HepG2 (cell line): ENCODE data around the gene GCM1. TPM values are rescaled to one million over a fixed set of nuclear protein-coding genes. Genes with fewer than 3 reads are reported as not detected.

Experiments
- CERS6 ChIP-seq: sonication (generic); formaldehyde crosslinking; IDR thresholded peaks from 2 replicates; pipeline ENCODE4 v1.5.0; 2020; ENCODE audit warnings: missing genetic modification reagents
- DMAP1 ChIP-seq: IDR thresholded peaks from 2 replicates; pipeline ENCODE4 v1.6.1; 2016
- EEA1 ChIP-seq: sonication (generic); formaldehyde crosslinking; IDR thresholded peaks from 2 replicates; pipeline ENCODE4 v1.5.1; 2020; ENCODE audit warnings: mild to moderate bottlenecking, missing genetic modification reagents, borderline replicate concordance
- IRX3 ChIP-seq: sonication (generic); formaldehyde crosslinking; IDR thresholded peaks from 2 replicates; pipeline ENCODE4 v1.8.1; 2023; ENCODE audit warnings: mild to moderate bottlenecking, low read depth, missing genetic modification reagents, borderline replicate concordance
- KLF13 ChIP-seq: sonication (generic); formaldehyde crosslinking; IDR thresholded peaks from 2 replicates; pipeline ENCODE4 v1.4.0; 2020; ENCODE audit warnings: mild to moderate bottlenecking, missing genetic modification reagents
- NR2F1 ChIP-seq, 2 experiments: fragments of 450-650 bp in 1 of 2; formaldehyde crosslinking in 1 of 2; IDR thresholded peaks; 2 replicates each; pipeline versions ENCODE4 v1.5.0 to v1.6.1; 2016 to 2020; ENCODE audit warnings: mild to moderate bottlenecking in 1 of 2, missing compliant biosample characterization in 1 of 2, missing genetic modification reagents in 1 of 2, moderate library complexity in 1 of 2
- REPIN1 ChIP-seq: sonication (generic); formaldehyde crosslinking; IDR thresholded peaks from 2 replicates; pipeline ENCODE4 v1.8.0; 2022; ENCODE audit warnings: missing genetic modification reagents, low read depth, mild to moderate bottlenecking, borderline replicate concordance
- SRSF4 ChIP-seq: fragments of 200-400 bp; formaldehyde crosslinking; IDR thresholded peaks from one replicate; pipeline ENCODE4 v1.6.1; 2018; ENCODE audit warnings: mild to moderate bottlenecking, low read depth, low read length, moderate library complexity; ENCODE audit not compliant: poor library complexity, severe bottlenecking
- SSRP1 ChIP-seq: IDR thresholded peaks from 2 replicates; pipeline ENCODE4 v1.6.1; 2016; ENCODE audit warnings: control low read depth
- ZBTB40 ChIP-seq, 2 experiments: fragments of 450-650 bp in 1 of 2; sonication (generic) in 1 of 2; formaldehyde crosslinking in 1 of 2; IDR thresholded peaks; 2 replicates each; pipeline versions ENCODE4 v1.6.1 to v1.8.0; 2016 to 2022; ENCODE audit warnings: antibody characterized with exemption in 1 of 2, mild to moderate bottlenecking in 1 of 2, missing genetic modification reagents in 1 of 2
- ZNF138 ChIP-seq: sonication (generic); formaldehyde crosslinking; IDR thresholded peaks from 2 replicates; pipeline ENCODE4 v1.5.0; 2020; ENCODE audit warnings: mild to moderate bottlenecking, low read depth, missing genetic modification reagents
- ZNF510 ChIP-seq: sonication (generic); formaldehyde crosslinking; IDR thresholded peaks from 2 replicates; pipeline ENCODE4 v1.4.0; 2020; ENCODE audit warnings: low read depth, mild to moderate bottlenecking, missing genetic modification reagents
- ZNF7 ChIP-seq: IDR thresholded peaks from 2 replicates; pipeline ENCODE4 v1.6.1; 2016; ENCODE audit warnings: missing biosample characterization, missing genetic modification reagents
- ZNF703 ChIP-seq: sonication (generic); formaldehyde crosslinking; IDR thresholded peaks from 2 replicates; pipeline ENCODE4 v1.5.1; 2020; ENCODE audit warnings: missing genetic modification reagents, mild to moderate bottlenecking, moderate library complexity, borderline replicate concordance
- ZSCAN25 ChIP-seq: sonication (generic); formaldehyde crosslinking; IDR thresholded peaks from 2 replicates; pipeline ENCODE4 v1.8.0; 2022; ENCODE audit warnings: mild to moderate bottlenecking, missing genetic modification reagents
- polyA plus RNA-seq, 8 experiments: library from polyadenylated mRNA; depleted of rRNA in 3 of 8; stranded (reverse) in 7 of 8; unstranded in 1 of 8; fragments of >200 nt; fragmentation: Illumina TruSeq in 4 of 8; extraction: Trizol in 4 of 8; gene quantifications; 2 replicates each; pipeline versions ENCODE4 v1.2.1 to v1.2.3, GENCODE V29; 2011 to 2016; ENCODE audit warnings: low read depth in 4 of 8, missing spikeins in 1 of 8, mixed read lengths in 1 of 8; ENCODE audit not compliant: insufficient read depth in 1 of 8
- total RNA-seq, 5 experiments: library from RNA; depleted of rRNA; stranded (reverse); fragments of >200 nt; fragmentation: Illumina TruSeq; extraction: Trizol; gene quantifications; 2 replicates each; pipeline ENCODE4 v1.2.3, GENCODE V29; 2016; ENCODE audit warnings: low read depth in 1 of 5
- TF ChIP-seq, protein P1 (sequence below): sonication (generic); formaldehyde crosslinking; IDR thresholded peaks from 2 replicates; pipeline ENCODE4 v1.4.0; 2020; ENCODE audit warnings: missing genetic modification reagents

Gene GCM1
- total and polyA plus RNA-seq, 2 of the 13 experiments (the other 11 are each of a cell fraction or from before 2014, with no cell fraction given) = 0.04 to 0.13 TPM

DNA sequence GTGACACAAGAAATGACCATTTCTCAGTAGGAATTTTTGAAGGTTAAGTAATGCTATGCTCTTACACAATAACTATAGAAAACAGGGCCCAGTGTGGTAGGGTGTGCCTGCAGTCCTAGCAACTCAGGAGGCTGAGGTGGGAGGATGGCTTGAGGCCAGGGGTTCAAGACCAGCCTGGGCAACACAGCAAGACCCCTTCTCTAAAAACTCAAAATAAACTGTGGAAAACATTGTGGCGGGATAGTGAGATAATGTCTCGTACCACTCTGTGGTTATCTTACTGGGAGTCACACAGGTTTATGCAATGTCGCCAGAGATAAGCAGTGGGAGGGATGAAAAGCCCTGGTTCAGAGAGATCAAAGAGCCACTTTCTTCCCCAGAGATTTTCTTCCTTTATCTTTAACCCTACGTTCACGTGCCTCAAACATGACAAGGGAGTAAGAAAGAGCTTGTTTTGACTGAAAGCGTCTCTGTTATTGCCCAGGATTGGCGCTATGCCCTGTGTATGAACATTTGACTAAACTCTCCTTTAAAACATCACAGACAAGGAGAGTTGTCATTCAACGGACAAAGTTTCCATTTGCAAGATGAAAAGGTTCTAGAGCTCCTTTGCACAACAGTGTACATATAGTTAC, 13.9 kb downstream of the GCM1 start (continued):
- no peak for TF ChIP-seq ZBTB40 (IDR thresholded peaks at IDR 0.05)
- peak; percentile 54; the same call in 1 of the 2 replicates for TF ChIP-seq ZBTB40 (CRISPR knock-in tag; IDR thresholded peaks at IDR 0.05)
- no peak for TF ChIP-seq EEA1 (CRISPR knock-in tag)
- TF ChIP-seq KLF13 (CRISPR knock-in tag) = no peak
- no peak for TF ChIP-seq ZNF7
- TF ChIP-seq NR2F1 (CRISPR knock-in tag; IDR thresholded peaks at IDR 0.05) = peak in 1 of 2 experiments; percentile 43; a peak in 1 of 4 replicates
- TF ChIP-seq, protein P1, sequence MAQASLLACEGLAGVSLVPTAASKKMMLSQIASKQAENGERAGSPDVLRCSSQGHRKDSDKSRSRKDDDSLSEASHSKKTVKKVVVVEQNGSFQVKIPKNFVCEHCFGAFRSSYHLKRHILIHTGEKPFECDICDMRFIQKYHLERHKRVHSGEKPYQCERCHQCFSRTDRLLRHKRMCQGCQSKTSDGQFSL (CRISPR knock-in tag) = 0 out of 2 replicates have a peak, but pooled peaks have one; percentile 32
- peak; percentile 23; the same call in 1 of the 2 replicates for TF ChIP-seq SSRP1 (CRISPR knock-in tag)
- no peak for TF ChIP-seq ZNF510 (CRISPR knock-in tag)
- TF ChIP-seq SRSF4 = no peak
- no peak for TF ChIP-seq ZNF138 (CRISPR knock-in tag)
- peak; percentile 52; the same call in 1 of the 2 replicates for TF ChIP-seq DMAP1 (CRISPR knock-in tag)
- TF ChIP-seq REPIN1 = peak; percentile 86
- TF ChIP-seq ZNF703 (CRISPR knock-in tag) = 0 out of 2 replicates have a peak, but pooled peaks have one; percentile 84
- no peak for TF ChIP-seq IRX3 (CRISPR knock-in tag)
- no peak for TF ChIP-seq CERS6 (CRISPR knock-in tag)
- no peak; the same call in 1 of the 2 replicates for TF ChIP-seq ZSCAN25 (CRISPR knock-in tag)
